Spleen (tissue), 11 donors: ENCODE results near the gene PHYKPL. TPM values are rescaled to one million over a fixed set of nuclear protein-coding genes. Genes with fewer than 3 reads are reported as not detected.

Experiments used
- DNase-seq: peaks from one replicate; pipeline ENCODE4 v3.0.0-alpha.2; 2020
- H3K27ac ChIP-seq, 8 donors: fragments of 200-600 bp; sonication (generic) in 7 of 8; 1 replicate in 4 of 8; 2 replicates in 4 of 8; pipeline versions ENCODE4 v1.5.0 to v1.8.0; 2016 to 2021; ENCODE audit warnings: inconsistent platforms in 4 of 8, mild to moderate bottlenecking in 4 of 8, moderate library complexity in 1 of 8
- H3K27me3 ChIP-seq, 7 donors: fragments of 200-600 bp; sonication (generic) in 6 of 7; replicated peaks in 1 of 7; 1 replicate in 4 of 7; 2 replicates in 3 of 7; pipeline versions ENCODE4 v1.5.0 to v1.8.0; 2016 to 2021; ENCODE audit warnings: inconsistent platforms in 3 of 7, mild to moderate bottlenecking in 1 of 7
- H3K36me3 ChIP-seq, 6 donors: fragments of 200-600 bp; sonication (generic) in 5 of 6; 1 replicate in 4 of 6; 2 replicates in 2 of 6; pipeline versions ENCODE4 v1.5.0 to v1.8.0; 2016 to 2021; ENCODE audit warnings: inconsistent platforms in 2 of 6
- H3K4me1 ChIP-seq, 6 donors: fragments of 200-600 bp; sonication (generic) in 5 of 6; 1 replicate in 3 of 6; 2 replicates in 3 of 6; pipeline versions ENCODE4 v1.5.0 to v1.8.0; 2016 to 2021; ENCODE audit warnings: inconsistent platforms in 3 of 6
- H3K4me3 ChIP-seq, 8 donors: fragments of 200-600 bp; sonication (generic) in 7 of 8; 1 replicate in 4 of 8; 2 replicates in 4 of 8; pipeline versions ENCODE4 v1.5.0 to v1.8.0; 2016 to 2021; ENCODE audit warnings: inconsistent platforms in 4 of 8, mild to moderate bottlenecking in 4 of 8, moderate library complexity in 2 of 8
- H3K9me3 ChIP-seq, 8 donors: fragments of 200-600 bp; sonication (generic) in 7 of 8; 1 replicate in 4 of 8; 2 replicates in 4 of 8; pipeline versions ENCODE4 v1.5.0 to v1.8.0; 2016 to 2021; ENCODE audit warnings: inconsistent platforms in 4 of 8
- POLR2A ChIP-seq, 3 donors: fragments of 450-650 bp; IDR thresholded peaks; one replicate each; pipeline ENCODE4 v1.5.1; 2017; ENCODE audit warnings: antibody characterized with exemption in 3 of 3, mild to moderate bottlenecking in 1 of 3
- POLR2AphosphoS5 ChIP-seq, 3 donors: sonication (generic); formaldehyde crosslinking; IDR thresholded peaks; one replicate each; pipeline ENCODE4 v1.5.1; 2017; ENCODE audit warnings: antibody characterized with exemption in 3 of 3
- WGBS, 5 donors: extraction: QIAGEN DNeasy Blood & Tissue Kit in 3 of 5; methylation state at CpG; one replicate each; pipeline versions ENCODE4 v1.1.5 to v1.1.7; 2013 to 2018; 5-methylcytosine and 5-hydroxymethylcytosine counted together
- intact Hi-C: fragments of 100-400 bp; cut with DNase I; formaldehyde crosslinking; loops from one replicate; pipeline ENCODE4 v1.15.0; 2023; ENCODE audit warnings: low total_unique reads
- polyA plus RNA-seq, 3 donors: library from polyadenylated mRNA; stranded (reverse); fragments of 200-250 nt; gene quantifications; one replicate each; pipeline ENCODE4 v1.2.1, GENCODE V29; 2013
- total RNA-seq, 7 donors: library from RNA; depleted of rRNA in 3 of 7; stranded (reverse); fragments of >200 nt in 3 of 7; fragmentation: NEBNext Ultra II Directional in 4 of 7; extraction: Animal tissue kit (Norgen Biotek cat#: 25700) in 4 of 7; gene quantifications; one replicate each; pipeline versions ENCODE4 v1.1.0 to v1.2.1, GENCODE V29; 2016 to 2021
- TF ChIP-seq, protein P1 (sequence below), 11 experiments: fragments of 200-600 bp in 7 of 11; fragments of 450-650 bp in 4 of 11; sonication (generic) in 4 of 11; IDR thresholded peaks in 8 of 11; conservative IDR thresholded peaks in 3 of 11; 1 replicate in 7 of 11; 2 replicates in 4 of 11; pipeline versions ENCODE4 v1.4.0 to v1.8.0; 2016 to 2021; ENCODE audit warnings: antibody characterized with exemption in 11 of 11, inconsistent platforms in 4 of 11, mild to moderate bottlenecking in 1 of 11
- donor health status: healthy with polysubstance abuse.
- donor health status: DM: no; HTN: no; CAD: no; lungs with moderate emphysema.
- donor health status: DM: no; HTN: no; CAD: no.
- donor health status: Bipolar disorder and iron deficiency.
- donor health status: healthy.
- donor health status: DM: no; HTN: no; CAD: no.
- donor health status: DM: yes; HTN: yes; CAD: no.

Gene PHYKPL
- total and polyA plus RNA-seq, 10 donors: 46.9 to 209 (median 105) TPM

DNA sequence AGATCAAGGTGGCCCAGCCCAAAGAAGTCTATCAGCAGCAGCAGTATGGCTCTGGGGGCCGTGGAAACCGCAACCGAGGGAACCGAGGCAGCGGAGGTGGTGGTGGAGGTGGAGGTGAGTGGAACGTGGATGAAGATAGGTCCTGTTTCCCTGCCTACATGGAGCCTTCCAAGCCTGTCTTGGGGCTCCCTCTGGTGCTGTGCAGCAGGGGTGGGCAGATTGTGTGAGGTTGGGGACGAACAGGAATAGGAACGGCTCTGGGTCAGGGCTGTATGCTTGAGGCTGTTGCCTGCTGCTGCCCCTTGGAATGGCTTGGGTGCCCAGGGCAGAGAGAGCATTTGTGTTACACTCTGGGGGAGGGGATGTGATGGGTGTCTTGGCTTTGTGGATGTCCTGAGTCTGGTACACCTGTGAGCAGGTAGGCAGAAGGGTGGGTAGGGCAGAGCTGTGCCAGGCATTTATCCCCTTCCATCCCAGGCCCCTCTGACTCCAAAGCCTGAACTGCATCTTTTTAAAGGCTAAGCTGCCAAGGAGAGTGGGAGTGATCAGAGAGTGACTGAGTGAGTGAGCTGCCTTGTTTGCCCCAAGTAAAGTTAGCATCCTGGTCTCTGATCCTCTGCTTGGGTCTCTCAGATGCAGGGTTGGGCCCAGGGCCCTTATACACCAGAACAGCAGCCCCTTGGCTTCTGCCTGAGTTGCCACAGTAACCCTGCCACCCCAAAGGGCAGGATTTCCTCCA lies 23.1 kb downstream of the PHYKPL start:
- no peaks in the 10 kb centered on the region for H3K27me3 ChIP-seq
- peak overlapping the region in 1 of 8 donors; percentile 19 for H3K27ac ChIP-seq
- peaks cover 15 to 85% (median 43%) of the 10 kb centered on the region in 6 donors for H3K4me1 ChIP-seq
- H3K36me3 ChIP-seq: peaks cover 0 to 87% (median 80%) of the 10 kb centered on the region in 6 donors
- 79 to 89% (median 88%) methylated on average over 8 of the region's 8 CpGs for WGBS, 5 donors
- no peak for TF ChIP-seq POLR2A (IDR thresholded peaks at IDR 0.05)
- peak in 2 of 3 donors; percentile 25 to 52 for TF ChIP-seq POLR2AphosphoS5 (IDR thresholded peaks at IDR 0.05)
- TF ChIP-seq, protein P1, sequence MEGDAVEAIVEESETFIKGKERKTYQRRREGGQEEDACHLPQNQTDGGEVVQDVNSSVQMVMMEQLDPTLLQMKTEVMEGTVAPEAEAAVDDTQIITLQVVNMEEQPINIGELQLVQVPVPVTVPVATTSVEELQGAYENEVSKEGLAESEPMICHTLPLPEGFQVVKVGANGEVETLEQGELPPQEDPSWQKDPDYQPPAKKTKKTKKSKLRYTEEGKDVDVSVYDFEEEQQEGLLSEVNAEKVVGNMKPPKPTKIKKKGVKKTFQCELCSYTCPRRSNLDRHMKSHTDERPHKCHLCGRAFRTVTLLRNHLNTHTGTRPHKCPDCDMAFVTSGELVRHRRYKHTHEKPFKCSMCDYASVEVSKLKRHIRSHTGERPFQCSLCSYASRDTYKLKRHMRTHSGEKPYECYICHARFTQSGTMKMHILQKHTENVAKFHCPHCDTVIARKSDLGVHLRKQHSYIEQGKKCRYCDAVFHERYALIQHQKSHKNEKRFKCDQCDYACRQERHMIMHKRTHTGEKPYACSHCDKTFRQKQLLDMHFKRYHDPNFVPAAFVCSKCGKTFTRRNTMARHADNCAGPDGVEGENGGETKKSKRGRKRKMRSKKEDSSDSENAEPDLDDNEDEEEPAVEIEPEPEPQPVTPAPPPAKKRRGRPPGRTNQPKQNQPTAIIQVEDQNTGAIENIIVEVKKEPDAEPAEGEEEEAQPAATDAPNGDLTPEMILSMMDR (IDR thresholded peaks at IDR 0.05 in 8 of 11, conservative IDR thresholded peaks at IDR 0.05 in 3 of 11): no peak
- H3K4me3 ChIP-seq: no peak overlapping the region
- intact Hi-C loops: no loop called here
- no peaks in the 10 kb centered on the region for H3K9me3 ChIP-seq
- DNase-seq: peak; percentile 44

DNA sequence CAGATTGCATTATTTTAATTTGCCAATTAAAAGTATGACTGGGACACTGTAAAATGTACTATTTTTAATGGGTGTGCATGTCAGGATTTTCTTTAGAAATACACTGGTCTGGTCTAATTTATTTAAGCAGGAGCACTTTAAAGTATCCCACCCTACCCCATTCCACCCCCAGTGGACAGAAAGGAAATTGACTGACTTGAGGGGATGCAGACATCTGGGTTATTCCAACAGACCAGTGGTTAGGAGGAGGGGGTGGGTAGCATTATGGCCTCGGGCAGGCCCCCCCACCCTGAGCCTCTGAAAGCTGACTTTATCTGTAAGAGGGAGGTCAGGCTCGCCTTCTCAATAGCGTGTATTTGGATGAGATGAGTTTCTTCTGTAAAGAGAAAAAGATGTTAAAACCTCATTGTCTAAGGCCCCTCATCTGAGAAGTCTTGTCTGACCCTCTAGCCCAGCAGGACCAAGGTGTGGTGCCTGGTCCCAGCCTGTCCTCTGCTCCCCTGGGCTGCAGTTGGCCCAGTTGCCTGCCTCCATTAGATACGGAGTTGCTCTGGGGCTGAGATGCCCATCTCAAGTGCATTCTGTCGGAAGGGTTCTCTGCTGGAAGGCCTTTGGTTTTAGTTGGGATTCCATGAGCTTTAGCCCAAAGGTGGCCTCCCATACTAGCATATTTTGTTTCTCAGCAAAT lies 23.9 kb downstream of the PHYKPL start:
- WGBS, 5 donors: 73 to 89% (median 83%) methylated on average over 5 of the region's 5 CpGs
- Histone ChIP-seq H3K27me3 (no peaks in the 10 kb centered on the region), H3K4me1 (peaks cover 15 to 81% (median 45%) of the 10 kb centered on the region in 6 donors), H3K36me3 (peaks cover 0 to 79% (median 73%) of the 10 kb centered on the region in 6 donors), H3K9me3 (no peaks in the 10 kb centered on the region), H3K27ac (peak overlapping the region in 2 of 8 donors; percentile 8 to 19), H3K4me3 (no peak overlapping the region)
- intact Hi-C loops: no loop called here
- TF ChIP-seq POLR2AphosphoS5 (IDR thresholded peaks at IDR 0.05): no peak
- no peak for TF ChIP-seq POLR2A (IDR thresholded peaks at IDR 0.05)
- TF ChIP-seq, protein P1 (IDR thresholded peaks at IDR 0.05 in 8 of 11, conservative IDR thresholded peaks at IDR 0.05 in 3 of 11): no peak
- DNase-seq: peak; percentile 41

DNA sequence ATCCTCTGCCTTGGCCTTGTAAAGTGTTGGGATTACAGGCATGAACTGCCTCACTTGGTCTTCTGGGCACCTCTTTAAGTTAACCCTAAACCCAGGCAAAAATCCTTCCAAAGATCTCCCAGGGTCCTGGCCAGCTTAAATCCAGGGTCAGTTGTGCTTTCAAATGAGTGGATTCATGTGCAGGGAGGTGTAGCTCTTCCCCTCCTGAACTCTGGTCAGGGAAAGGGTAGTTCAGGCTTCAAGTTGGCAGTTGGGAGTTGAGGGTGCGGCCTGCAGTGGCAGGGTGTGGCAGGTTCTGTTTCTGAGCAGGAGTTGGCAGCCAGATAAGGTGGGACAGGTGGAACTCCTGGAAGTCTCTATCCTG lies 24.7 kb downstream of the PHYKPL start:
- Histone ChIP-seq H3K27ac (peak overlapping the region in 4 of 8 donors; percentile 8 to 97 (median 42)), H3K27me3 (no peaks in the 10 kb centered on the region), H3K4me1 (peaks cover 15 to 79% (median 43%) of the 10 kb centered on the region in 6 donors), H3K36me3 (peaks cover 0 to 71% (median 65%) of the 10 kb centered on the region in 6 donors), H3K4me3 (no peak overlapping the region), H3K9me3 (no peaks in the 10 kb centered on the region)
- WGBS, 5 donors: 76 to 94% (median 88%) methylated on average over 1 of the region's 1 CpG
- peak; percentile 28 for DNase-seq
- TF ChIP-seq, protein P1 (IDR thresholded peaks at IDR 0.05 in 8 of 11, conservative IDR thresholded peaks at IDR 0.05 in 3 of 11): no peak
- peak in 1 of 3 donors; percentile 24 for TF ChIP-seq POLR2AphosphoS5 (IDR thresholded peaks at IDR 0.05)
- intact Hi-C loops: no loop called here
